HepG2 (cell line): ENCODE measurements around the gene SLC17A9. TPM values are rescaled to one million over a fixed set of nuclear protein-coding genes. Genes with fewer than 3 reads are reported as not detected.

Experiments used
- ATAC-seq: fragments of 200-7000 bp; cut with Tn5 transposase; 3 replicates; pipeline ENCODE4 v1.9.1; 2020; ENCODE audit warnings: mild to moderate bottlenecking, moderate library complexity
- BruUV-seq: library from RNA; stranded (reverse); fragments of 400-500 nt; replicated peaks from 2 replicates; lab custom pipeline; 2021; lab: Mats Ljungman, UMichigan
- CTCF ChIA-PET: fragments of 300-600 bp; formaldehyde crosslinking; extraction: SDS; loops from one replicate; lab custom pipeline; 2021; ENCODE audit warnings: low total read pairs, inconsistent platforms, low intra/inter-chr PET ratio; lab: Yijun Ruan, JAX
- POLR2A ChIA-PET: fragments of 350-600 bp; sonication (Branson Sonifier 250); formaldehyde crosslinking; loops from one replicate; lab custom pipeline; 2020; ENCODE audit warnings: antibody characterized with exemption, inconsistent platforms; lab: Yijun Ruan, JAX
- DNase-seq: peaks from one replicate; pipeline ENCODE4 v3.0.0-alpha.2; 2015; ENCODE audit warnings: low spot score
- FAIRE-seq: peaks from 3 replicates; lab custom pipeline; 2011; peaks lifted over from hg19 to GRCh38; lab: Jason Lieb, UNC
- H2AFZ ChIP-seq: one replicate; pipeline ENCODE4 v1.6.1; 2011; ENCODE audit warnings: low read length, inconsistent platforms
- H3K27ac ChIP-seq: fragments of 300-600 bp; 3 replicates; pipeline ENCODE4 v1.8.0; 2011; ENCODE audit warnings: mixed run types, mild to moderate bottlenecking, mixed read lengths, low read length, inconsistent platforms; ENCODE audit not compliant: insufficient read depth; ENCODE audit errors: extremely low read length
- H3K27me3 ChIP-seq, 2 experiments: fragments of 200-600 bp in 1 of 2; 2 replicates in 1 of 2; 3 replicates in 1 of 2; pipeline versions ENCODE4 v1.6.0 to v1.8.0; 2011; ENCODE audit warnings: low read length in 2 of 2, mild to moderate bottlenecking in 2 of 2, moderate library complexity in 2 of 2, inconsistent platforms in 1 of 2; ENCODE audit not compliant: insufficient read depth in 2 of 2, control insufficient read depth in 1 of 2
- H3K36me3 ChIP-seq, 2 experiments: fragments of 200-600 bp in 1 of 2; replicated peaks in 1 of 2; 2 replicates in 1 of 2; 3 replicates in 1 of 2; pipeline versions ENCODE4 v1.5.1 to v1.8.0; 2011; ENCODE audit warnings: low read length in 2 of 2, inconsistent platforms in 1 of 2; ENCODE audit not compliant: insufficient read depth in 2 of 2, control insufficient read depth in 1 of 2
- H3K4me1 ChIP-seq: 2 replicates; pipeline ENCODE4 v1.5.1; 2012; ENCODE audit warnings: low read length, inconsistent platforms; ENCODE audit not compliant: insufficient read depth
- H3K4me2 ChIP-seq: 2 replicates; pipeline ENCODE4 v1.6.0; 2011; ENCODE audit warnings: low read depth, low read length, inconsistent platforms
- H3K4me3 ChIP-seq, 3 experiments: fragments of 200-600 bp in 1 of 3; sonication (generic), shearing (Covaris generic) in 1 of 3; replicated peaks in 1 of 3; 2 replicates each; pipeline ENCODE4 v1.5.1; 2011 to 2016; ENCODE audit warnings: low read length in 3 of 3, inconsistent platforms in 2 of 3, low read depth in 2 of 3, mild to moderate bottlenecking in 2 of 3, control low read depth in 1 of 3, mixed read lengths in 1 of 3; ENCODE audit not compliant: insufficient read depth in 1 of 3
- H3K79me2 ChIP-seq: one replicate; pipeline ENCODE4 v1.6.1; 2011; ENCODE audit warnings: low read length, inconsistent platforms; ENCODE audit not compliant: insufficient read depth
- H3K9ac ChIP-seq: 2 replicates; pipeline ENCODE4 v1.6.0; 2011; ENCODE audit warnings: mild to moderate bottlenecking, low read depth, low read length, inconsistent platforms; ENCODE audit not compliant: insufficient read depth
- H3K9me3 ChIP-seq: 2 replicates; pipeline ENCODE4 v1.5.1; 2012; ENCODE audit warnings: mild to moderate bottlenecking, low read length
- H4K20me1 ChIP-seq: 2 replicates; pipeline ENCODE4 v1.6.0; 2011; ENCODE audit warnings: inconsistent platforms, mild to moderate bottlenecking, low read length, moderate library complexity; ENCODE audit not compliant: insufficient read depth
- AFF4 ChIP-seq: sonication (generic); formaldehyde crosslinking; IDR thresholded peaks from 2 replicates; pipeline ENCODE4 v1.4.0; 2020; ENCODE audit warnings: missing genetic modification reagents
- AGO2 ChIP-seq: fragments of 200-400 bp; formaldehyde crosslinking; optimal IDR thresholded peaks from 2 replicates; pipeline ENCODE3; 2017; ENCODE audit warnings: mild to moderate bottlenecking, low read depth, low read length, moderate library complexity
- CC2D1A ChIP-seq: sonication (generic); formaldehyde crosslinking; IDR thresholded peaks from 2 replicates; pipeline ENCODE4 v1.8.1; 2023; ENCODE audit warnings: mild to moderate bottlenecking, missing genetic modification reagents
- DMTF1 ChIP-seq: sonication (generic); formaldehyde crosslinking; IDR thresholded peaks from 2 replicates; pipeline ENCODE4 v1.4.0; 2020; ENCODE audit warnings: mild to moderate bottlenecking, missing genetic modification reagents
- FIP1L1 ChIP-seq: fragments of 200-400 bp; formaldehyde crosslinking; IDR thresholded peaks from 2 replicates; pipeline ENCODE4 v1.6.1; 2018; ENCODE audit warnings: low read depth, mild to moderate bottlenecking, low read length, moderate library complexity, borderline replicate concordance; ENCODE audit not compliant: insufficient read depth
- MEIS1 ChIP-seq: sonication (generic); formaldehyde crosslinking; IDR thresholded peaks from 2 replicates; pipeline ENCODE4 v1.9.0; 2021; ENCODE audit warnings: mild to moderate bottlenecking, missing genetic modification reagents, moderate library complexity, borderline replicate concordance
- MTA1 ChIP-seq: sonication (generic); formaldehyde crosslinking; IDR thresholded peaks from 2 replicates; pipeline ENCODE4 v1.4.0; 2020; ENCODE audit warnings: missing genetic modification reagents, mild to moderate bottlenecking, borderline replicate concordance
- MYC ChIP-seq: sonication (generic); formaldehyde crosslinking; IDR thresholded peaks from 2 replicates; pipeline ENCODE4 v1.9.0; 2021; ENCODE audit warnings: missing genetic modification reagents, borderline replicate concordance
- RBFOX2 ChIP-seq: fragments of 200-400 bp; formaldehyde crosslinking; IDR thresholded peaks from 2 replicates; pipeline ENCODE4 v1.6.1; 2017; ENCODE audit warnings: low read depth, mild to moderate bottlenecking, low read length
- UBTF ChIP-seq: sonication (generic); formaldehyde crosslinking; IDR thresholded peaks from 2 replicates; pipeline ENCODE4 v1.4.0; 2020; ENCODE audit warnings: mild to moderate bottlenecking, missing genetic modification reagents
- ZBTB34 ChIP-seq: sonication (generic); formaldehyde crosslinking; IDR thresholded peaks from 2 replicates; pipeline ENCODE4 v1.8.0; 2022; ENCODE audit warnings: mild to moderate bottlenecking, missing genetic modification reagents
- ZC3H13 ChIP-seq: sonication (generic); formaldehyde crosslinking; IDR thresholded peaks from 2 replicates; pipeline ENCODE4 v1.8.1; 2023; ENCODE audit warnings: mild to moderate bottlenecking, missing genetic modification reagents, moderate library complexity
- ZNF253 ChIP-seq: sonication (generic); formaldehyde crosslinking; IDR thresholded peaks from 2 replicates; pipeline ENCODE4 v1.8.0; 2022; ENCODE audit warnings: mild to moderate bottlenecking, missing genetic modification reagents, borderline replicate concordance
- ZNF326 ChIP-seq: sonication (generic); formaldehyde crosslinking; IDR thresholded peaks from 2 replicates; pipeline ENCODE4 v1.4.0; 2020; ENCODE audit warnings: missing genetic modification reagents, borderline replicate concordance
- WGBS: methylation state at CpG from one replicate; pipeline ENCODE4 v1.1.6; 2017; ENCODE audit warnings: low lambda C conversion rate; 5-methylcytosine and 5-hydroxymethylcytosine counted together
- in situ Hi-C: cut with HindIII; loops from 2 replicates; pipeline ENCODE4 v1.10.0; 2017; ENCODE audit warnings: low pct_unique_long_range_greater_than_20kb; ENCODE audit not compliant: extremely low pct_ligation_motif_present
- intact Hi-C: fragments of 100-400 bp; cut with micrococcal nuclease; formaldehyde crosslinking; loops from one replicate; pipeline ENCODE4 v1.10.0; 2022; ENCODE audit not compliant: unreplicated experiment
- polyA plus RNA-seq, 8 experiments: library from polyadenylated mRNA; depleted of rRNA in 3 of 8; stranded (reverse) in 7 of 8; unstranded in 1 of 8; fragments of >200 nt; fragmentation: Illumina TruSeq in 4 of 8; extraction: Trizol in 4 of 8; gene quantifications; 2 replicates each; pipeline versions ENCODE4 v1.2.1 to v1.2.3, GENCODE V29; 2011 to 2016; ENCODE audit warnings: low read depth in 4 of 8, missing spikeins in 1 of 8, mixed read lengths in 1 of 8; ENCODE audit not compliant: insufficient read depth in 1 of 8
- total RNA-seq, 5 experiments: library from RNA; depleted of rRNA; stranded (reverse); fragments of >200 nt; fragmentation: Illumina TruSeq; extraction: Trizol; gene quantifications; 2 replicates each; pipeline ENCODE4 v1.2.3, GENCODE V29; 2016; ENCODE audit warnings: low read depth in 1 of 5

The SLC17A9 gene
- total and polyA plus RNA-seq, 2 of the 13 experiments (the other 11 are each of a cell fraction or from before 2014, with no cell fraction given), result 110 to 191 TPM

- Histone ChIP-seq H3K9me3 (no peaks in the 10 kb centered on the region), H3K27me3 (no peaks in the 10 kb centered on the region; a peak in 1 of 5 replicates), H3K79me2 (peaks cover 40% of the 10 kb centered on the region), H3K36me3 (peaks cover 18 to 44% of the 10 kb centered on the region in 2 experiments), H3K9ac (no peak overlapping the region), H3K4me2 (no peak overlapping the region), H3K4me1 (peaks cover 52% of the 10 kb centered on the region), H3K4me3 (no peak overlapping the region), H4K20me1 (peaks cover 2% of the 10 kb centered on the region), H2AFZ (no peak overlapping the region), H3K27ac (no peak overlapping the region)
- no peak for DNase-seq
- no peak for FAIRE-seq
- in situ Hi-C loops (no loop called here), intact Hi-C loops (loop anchor here (5.0 kb wide), 1 partner anchor 48 kb away; no protein-coding TSS in a partner anchor)
- ChIA-PET POLR2A (interaction anchor here (5.7 to 8.8 kb wide), 2 partner anchors 14 to 25 kb away, joined by 94 to 205 read pairs; partner anchors contain the start of genes DIDO1 and GID8), CTCF (no interaction called here)
- ATAC-seq, result no peak
- no TSS peak for BruUV-seq
- 94% methylated on average over 8 of the region's 8 CpGs for WGBS
- TF ChIP-seq RBFOX2 (0 out of 2 replicates have a peak, but pooled peaks have one; percentile 13), MYC (CRISPR knock-in tag) (0 out of 2 replicates have a peak, but pooled peaks have one; percentile 21), UBTF (no peak), MEIS1 (no peak), AFF4 (CRISPR knock-in tag) (no peak), ZNF326 (no peak), DMTF1 (no peak), ZNF253 (CRISPR knock-in tag) (peak; percentile 58; the same call in 1 of the 2 replicates), AGO2 (peak; percentile 71), ZC3H13 (peak; percentile 44; the same call in 1 of the 2 replicates), FIP1L1 (no peak), CC2D1A (CRISPR knock-in tag) (no peak), ZBTB34 (0 out of 2 replicates have a peak, but pooled peaks have one; percentile 34), MTA1 (CRISPR knock-in tag) (no peak)
These were observed 1.8 kb upstream of the SLC17A9 start for GRCh38 chr20:62950741-62951140.
